Mesothelial cell of epicardium (in vitro differentiated cells): ENCODE data around the gene SNED1. TPM values are rescaled to one million over a fixed set of nuclear protein-coding genes. Genes with fewer than 3 reads are reported as not detected.

Source experiments
- DNase-seq, 2 experiments: peaks; one replicate each; pipeline ENCODE4 v3.0.0; 2021; ENCODE audit warnings: low spot score in 2 of 2; ENCODE audit not compliant: unreplicated experiment in 2 of 2
- H3K27ac Mint-ChIP-seq: 2 replicates; pipeline ENCODE4 v1.8.0; 2021; ENCODE audit warnings: mixed read lengths
- H3K27me3 Mint-ChIP-seq: 2 replicates; pipeline ENCODE4 v1.8.0; 2021; ENCODE audit warnings: low read depth, mixed read lengths
- H3K36me3 Mint-ChIP-seq: 2 replicates; pipeline ENCODE4 v1.8.0; 2021; ENCODE audit warnings: mixed read lengths
- H3K4me1 Mint-ChIP-seq: 2 replicates; pipeline ENCODE4 v1.8.0; 2021; ENCODE audit warnings: mixed read lengths
- H3K4me3 Mint-ChIP-seq: 2 replicates; pipeline ENCODE4 v1.8.0; 2021; ENCODE audit warnings: mild to moderate bottlenecking, moderate library complexity, mixed read lengths
- H3K9me3 Mint-ChIP-seq: 2 replicates; pipeline ENCODE4 v1.8.0; 2021; ENCODE audit warnings: mixed read lengths
- total RNA-seq: library from RNA; stranded (reverse); gene quantifications from 3 replicates; pipeline ENCODE4 v1.2.1, GENCODE V29; 2021
- TF ChIP-seq, protein P1 (sequence below): fragments of 200-600 bp; sonication (generic); IDR thresholded peaks from one replicate; pipeline ENCODE4 v1.5.0; 2021; ENCODE audit warnings: antibody characterized with exemption; ENCODE audit not compliant: unreplicated experiment

Gene SNED1
- total RNA-seq, 1 donor from 2014 or later = 9.4 TPM

DNA sequence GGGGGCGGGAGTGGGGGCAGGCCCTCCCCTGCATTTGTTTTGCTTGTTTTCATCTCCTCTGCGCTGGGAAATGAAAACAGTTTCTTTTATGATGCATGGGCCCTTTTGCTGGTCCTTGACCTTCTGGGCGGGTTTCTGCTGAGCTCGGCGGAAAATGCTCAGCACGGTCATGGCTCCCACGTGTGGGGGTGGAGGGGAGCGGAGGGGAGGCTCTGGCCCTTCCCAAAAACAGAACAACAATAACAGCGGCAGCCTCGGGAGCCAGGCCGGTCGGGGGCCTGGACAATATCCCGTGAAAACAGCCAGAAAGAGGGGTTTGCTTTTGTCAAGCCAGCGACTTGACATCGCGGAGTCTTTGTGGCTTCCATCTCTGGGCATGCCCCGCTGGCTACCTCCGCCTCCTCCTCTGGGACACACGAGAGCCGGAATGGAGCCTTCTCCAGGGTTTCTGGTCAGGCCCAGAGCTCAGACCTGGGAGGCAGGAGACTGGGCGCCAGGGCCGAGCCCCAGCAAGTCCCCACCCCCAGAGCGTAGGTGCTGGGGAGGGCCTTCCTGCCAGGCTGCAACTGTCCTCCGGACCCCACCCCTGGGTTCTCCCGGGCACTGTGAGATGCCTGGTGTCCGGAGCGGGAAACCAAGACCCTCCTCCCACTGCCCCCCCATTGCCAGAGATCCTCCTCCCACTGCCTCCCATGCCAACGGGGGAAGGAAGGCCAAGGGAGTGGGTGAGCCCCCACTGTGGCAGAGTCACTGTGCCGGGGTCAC lies 35.9 kb upstream of the SNED1 start:
- Mint-ChIP-seq H3K36me3 (no peaks in the 10 kb centered on the region), H3K4me1 (peaks cover 3% of the 10 kb centered on the region), H3K9me3 (no peaks in the 10 kb centered on the region), H3K27ac (peak overlapping the region; percentile 83), H3K27me3 (no peaks in the 10 kb centered on the region), H3K4me3 (no peak overlapping the region)
- TF ChIP-seq, protein P1, sequence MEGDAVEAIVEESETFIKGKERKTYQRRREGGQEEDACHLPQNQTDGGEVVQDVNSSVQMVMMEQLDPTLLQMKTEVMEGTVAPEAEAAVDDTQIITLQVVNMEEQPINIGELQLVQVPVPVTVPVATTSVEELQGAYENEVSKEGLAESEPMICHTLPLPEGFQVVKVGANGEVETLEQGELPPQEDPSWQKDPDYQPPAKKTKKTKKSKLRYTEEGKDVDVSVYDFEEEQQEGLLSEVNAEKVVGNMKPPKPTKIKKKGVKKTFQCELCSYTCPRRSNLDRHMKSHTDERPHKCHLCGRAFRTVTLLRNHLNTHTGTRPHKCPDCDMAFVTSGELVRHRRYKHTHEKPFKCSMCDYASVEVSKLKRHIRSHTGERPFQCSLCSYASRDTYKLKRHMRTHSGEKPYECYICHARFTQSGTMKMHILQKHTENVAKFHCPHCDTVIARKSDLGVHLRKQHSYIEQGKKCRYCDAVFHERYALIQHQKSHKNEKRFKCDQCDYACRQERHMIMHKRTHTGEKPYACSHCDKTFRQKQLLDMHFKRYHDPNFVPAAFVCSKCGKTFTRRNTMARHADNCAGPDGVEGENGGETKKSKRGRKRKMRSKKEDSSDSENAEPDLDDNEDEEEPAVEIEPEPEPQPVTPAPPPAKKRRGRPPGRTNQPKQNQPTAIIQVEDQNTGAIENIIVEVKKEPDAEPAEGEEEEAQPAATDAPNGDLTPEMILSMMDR = no peak
- DNase-seq = peak in 1 of 2 experiments; percentile 39

DNA sequence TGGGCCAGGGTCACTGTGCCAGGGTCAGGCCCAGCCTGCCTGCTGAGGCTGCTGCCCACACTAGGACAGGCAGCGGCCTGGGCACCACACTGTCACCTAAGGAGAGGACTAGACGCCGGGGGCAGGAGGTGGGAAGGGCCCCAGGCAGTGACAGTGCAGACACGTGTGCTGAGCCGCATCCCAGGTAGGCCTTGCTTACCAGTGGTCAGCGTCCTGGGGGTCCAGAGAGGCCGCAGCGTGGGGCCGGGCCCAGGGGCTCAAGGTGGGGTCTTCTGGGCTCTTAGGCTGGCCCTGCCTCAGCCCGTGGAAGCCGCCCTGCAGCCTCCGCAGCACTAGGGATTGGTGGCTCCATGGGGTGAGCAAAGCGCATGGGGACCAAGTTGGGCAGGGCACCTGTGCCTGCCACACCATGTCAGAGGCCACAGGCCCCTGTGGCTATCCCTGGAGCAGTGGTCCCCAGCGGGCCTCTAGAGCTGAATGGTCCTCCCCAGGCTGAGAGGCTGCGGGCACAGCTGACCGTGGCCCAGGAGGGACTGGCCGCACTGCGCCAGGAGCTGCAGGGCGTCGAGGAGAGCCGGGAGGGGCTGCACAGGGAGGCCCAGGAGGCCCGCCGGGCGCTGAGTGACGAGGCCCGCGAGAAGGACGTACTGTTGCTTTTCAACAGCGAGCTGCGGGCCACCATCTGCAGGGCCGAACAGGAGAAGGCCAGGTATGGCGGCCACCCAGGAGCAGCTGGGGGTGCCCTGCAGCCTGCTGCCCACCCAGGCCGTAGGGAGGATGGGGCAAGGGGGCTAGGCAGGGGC lies 35.2 kb upstream of the SNED1 start:
- peak in 1 of 2 experiments; percentile 36 for DNase-seq
- Mint-ChIP-seq H3K36me3 (no peaks in the 10 kb centered on the region), H3K4me1 (no peaks in the 10 kb centered on the region), H3K27me3 (no peaks in the 10 kb centered on the region), H3K27ac (no peak overlapping the region), H3K4me3 (no peak overlapping the region), H3K9me3 (no peaks in the 10 kb centered on the region)
- TF ChIP-seq, protein P1 = no peak

DNA sequence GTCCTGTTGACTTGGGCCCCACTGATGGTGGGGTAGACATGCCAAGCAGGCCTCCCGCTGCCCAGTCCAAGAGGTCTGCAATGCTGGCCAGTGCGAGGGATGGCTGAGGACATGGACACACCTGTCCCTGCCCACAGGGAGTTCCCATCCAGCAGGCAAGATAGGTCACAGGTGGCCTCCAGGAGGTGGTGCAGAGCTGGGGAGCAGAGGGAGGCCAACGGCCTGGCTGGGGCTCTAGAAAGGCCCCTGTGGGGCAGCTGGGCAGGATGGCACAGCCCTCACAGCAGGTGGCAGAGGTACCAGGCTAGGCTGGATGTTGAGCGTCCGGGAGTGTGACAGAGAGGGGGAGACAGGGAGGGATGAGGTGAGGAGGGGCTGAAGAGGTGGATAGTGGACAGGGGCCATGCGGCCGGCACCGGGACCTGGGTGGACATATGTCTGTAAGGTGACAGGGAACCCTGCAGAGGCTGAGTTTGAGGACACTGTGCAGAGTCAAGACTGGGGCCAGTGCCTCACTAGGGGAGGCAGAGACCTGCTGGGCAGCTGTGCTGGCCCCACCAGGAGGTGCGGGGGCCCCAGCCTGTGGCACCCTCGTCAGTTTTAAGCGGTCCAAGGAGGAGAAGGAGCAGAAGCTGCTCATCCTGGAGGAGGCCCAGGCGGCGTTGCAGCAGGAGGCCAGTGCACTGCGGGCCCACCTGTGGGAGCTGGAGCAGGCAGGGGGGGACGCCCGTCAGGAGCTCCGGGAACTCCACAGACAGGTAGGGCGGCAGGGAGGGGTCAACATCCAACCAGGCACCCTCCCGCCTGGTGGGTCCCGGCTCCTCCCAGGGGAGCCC lies 34.3 kb upstream of the SNED1 start:
- Mint-ChIP-seq H3K27ac (no peak overlapping the region), H3K4me1 (no peaks in the 10 kb centered on the region), H3K9me3 (no peaks in the 10 kb centered on the region), H3K36me3 (no peaks in the 10 kb centered on the region), H3K4me3 (no peak overlapping the region), H3K27me3 (no peaks in the 10 kb centered on the region)
- DNase-seq = peak in 1 of 2 experiments; percentile 37
- TF ChIP-seq, protein P1 = no peak

DNA sequence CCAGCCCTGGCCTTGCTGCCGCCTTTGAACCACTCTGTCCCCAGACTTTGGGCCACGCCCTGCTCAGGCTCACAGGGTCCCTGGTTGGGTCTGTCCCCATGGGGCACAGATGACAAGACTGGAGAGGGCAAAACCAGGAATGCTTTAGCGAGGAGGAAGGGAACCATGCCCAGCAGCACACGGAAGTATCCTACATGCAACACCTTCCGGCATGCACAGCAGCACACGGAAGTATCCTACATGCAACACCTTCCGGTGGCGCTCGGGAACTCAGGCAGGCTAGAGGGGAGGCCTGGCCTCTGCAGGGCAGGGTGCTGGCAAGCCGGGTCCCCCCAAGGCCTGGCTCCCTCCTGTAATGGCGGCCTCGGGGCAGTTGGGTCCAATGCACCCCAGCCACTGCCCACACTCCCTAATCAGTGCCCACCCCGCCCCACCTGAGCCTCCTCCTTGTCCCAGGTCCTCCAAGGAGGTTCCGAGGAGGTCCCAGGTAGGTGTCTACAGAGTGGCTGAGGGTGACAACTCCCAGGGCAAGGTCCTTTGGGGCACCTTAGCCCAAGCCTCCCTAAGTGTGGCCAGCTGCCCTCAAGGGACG lies 33.6 kb upstream of the SNED1 start:
- Mint-ChIP-seq H3K36me3 (no peaks in the 10 kb centered on the region), H3K27me3 (no peaks in the 10 kb centered on the region), H3K27ac (no peak overlapping the region), H3K4me1 (no peaks in the 10 kb centered on the region), H3K9me3 (no peaks in the 10 kb centered on the region), H3K4me3 (no peak overlapping the region)
- peak in 1 of 2 experiments; percentile 35 for DNase-seq
- TF ChIP-seq, protein P1 = no peak

DNA sequence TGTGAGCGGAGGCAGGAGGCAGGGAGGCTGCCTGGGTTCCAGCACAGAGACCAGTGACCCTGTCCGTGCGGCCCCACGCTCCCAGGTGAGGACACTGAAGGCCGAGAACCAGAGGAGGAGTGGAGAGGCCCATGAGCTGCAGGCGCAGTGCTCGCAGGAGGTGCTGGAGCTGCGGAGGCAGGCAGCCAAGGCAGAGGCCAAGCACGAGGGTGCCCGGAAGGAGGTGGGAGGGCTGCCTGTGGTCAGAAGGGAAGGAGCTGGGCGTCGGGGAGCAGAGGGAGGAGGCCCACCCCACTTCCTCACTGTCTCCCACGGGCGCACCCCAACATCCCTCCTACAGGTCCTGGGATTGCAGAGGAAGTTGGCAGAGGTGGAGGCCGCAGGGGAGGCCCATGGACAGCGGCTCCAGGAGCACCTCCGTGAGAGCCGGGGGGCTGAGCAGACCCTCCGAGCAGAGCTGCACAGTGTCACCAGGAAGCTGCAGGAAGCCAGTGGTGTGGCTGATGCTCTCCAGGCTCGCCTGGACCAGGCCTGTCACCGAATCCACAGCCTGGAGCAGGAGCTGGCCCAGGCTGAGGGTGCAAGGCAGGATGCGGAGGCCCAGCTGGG lies 33.0 kb upstream of the SNED1 start:
- peaks cover 4% of the 10 kb centered on the region for H3K9me3 Mint-ChIP-seq
- H3K27me3 Mint-ChIP-seq = no peaks in the 10 kb centered on the region
- no peaks in the 10 kb centered on the region for H3K36me3 Mint-ChIP-seq
- no peak overlapping the region for H3K27ac Mint-ChIP-seq
- TF ChIP-seq, protein P1 = no peak
- H3K4me3 Mint-ChIP-seq = no peak overlapping the region
- DNase-seq = peak; percentile 17 to 39
- H3K4me1 Mint-ChIP-seq = no peaks in the 10 kb centered on the region
